ENCODE measurements around the gene CDON. TPM values are rescaled to one million over a fixed set of nuclear protein-coding genes. Genes with fewer than 3 reads are reported as not detected.

Gene CDON
- total and polyA plus RNA-seq, 4 experiments from 2014 or later, result 0.03 to 3.1 (median 1.6) TPM

- CTCF ChIA-PET (ENCODE audit: partially characterized antibody), result no interaction called here
- intact Hi-C loops (cut with micrococcal nuclease), result no loop called here
- H3K4me3 ChIP-seq (ENCODE audit: low read length in 2 of 2), result no peak overlapping the region
Observed at GRCh38 chr11:125947419-125948277, 115.0 kb downstream of the CDON start.

GRCh38 chr11:125946712-125947418 is 115.8 kb downstream of the CDON start:
- no peaks in the 10 kb centered on the region for H3K36me3 ChIP-seq (ENCODE audit: insufficient read depth, low read length)
- no peak for DNase-seq
- H3K27me3 Mint-ChIP-seq, result peaks cover 3 to 6% of the 10 kb centered on the region in 2 donors

More at GRCh38 chr11:125947419-125948277, 115.0 kb downstream of the CDON start:
- no peaks in the 10 kb centered on the region for H3K9me3 Mint-ChIP-seq
- POLR2A ChIA-PET (ENCODE audit: partially characterized antibody), result no interaction called here
- no peaks in the 10 kb centered on the region for H3K4me1 ChIP-seq (ENCODE audit: insufficient read depth, low read length)
- no peaks in the 10 kb centered on the region for H3K27me3 ChIP-seq (ENCODE audit: insufficient read depth, low read length)
- no peak for DNase-seq
- peaks cover 3 to 6% of the 10 kb centered on the region in 2 donors for H3K27me3 Mint-ChIP-seq
- peaks cover 0 to 1% (median under 1%) of the 10 kb centered on the region in 4 donors for H3K4me1 Mint-ChIP-seq
- H3K27ac ChIP-seq (ENCODE audit: low read depth, low read length), result no peak overlapping the region
- no peaks in the 10 kb centered on the region for H3K9me3 ChIP-seq (ENCODE audit: control insufficient read depth in 1 of 2, low read length in 2 of 2)
- no peak overlapping the region for H3K4me3 Mint-ChIP-seq
- H3K27ac Mint-ChIP-seq, result no peak overlapping the region
- no peaks in the 10 kb centered on the region for H3K36me3 Mint-ChIP-seq
- no peaks in the 10 kb centered on the region for H3K36me3 ChIP-seq (ENCODE audit: insufficient read depth, low read length)

GRCh38 chr11:125945797-125946520 is 116.7 kb downstream of the CDON start, which contains the start of gene VSIG10L2:
VSIG10L2 (plus strand) TSS chr11:125946044; CDS start chr11:125946056, 12 bp downstream.
- H3K4me1 ChIP-seq (ENCODE audit: insufficient read depth, low read length), result peaks cover 5% of the 10 kb centered on the region
- Mint-ChIP-seq H3K9me3 (no peaks in the 10 kb centered on the region), H3K27me3 (peaks cover 0 to 3% of the 10 kb centered on the region in 2 donors), H3K4me3 (no peak within 1 kb of the TSS), H3K4me1 (peaks cover 4 to 10% (median 6%) of the 10 kb centered on the region in 4 donors), H3K27ac (no peak within 1 kb of the TSS), H3K36me3 (no peaks in the 10 kb centered on the region)
- no peaks in the 10 kb centered on the region for H3K36me3 ChIP-seq (ENCODE audit: insufficient read depth, low read length)
- no peak within 1 kb of the TSS for H3K4me3 ChIP-seq (ENCODE audit: low read length in 2 of 2)
- H3K27me3 ChIP-seq (ENCODE audit: insufficient read depth, low read length), result no peaks in the 10 kb centered on the region
- ChIA-PET CTCF (ENCODE audit: partially characterized antibody) (interaction anchor here (2.2 kb wide), 1 partner anchor 248 kb away, joined by 9 read pairs; no protein-coding TSS in a partner anchor), POLR2A (ENCODE audit: partially characterized antibody) (no interaction called here)
- intact Hi-C loops (cut with micrococcal nuclease), result no loop called here
- H3K27ac ChIP-seq (ENCODE audit: low read depth, low read length), result no peak within 1 kb of the TSS
- no peaks in the 10 kb centered on the region for H3K9me3 ChIP-seq (ENCODE audit: control insufficient read depth in 1 of 2, low read length in 2 of 2)
- DNase-seq, result no peak

More at GRCh38 chr11:125946712-125947418, 115.8 kb downstream of the CDON start:
- Mint-ChIP-seq H3K27ac (no peak overlapping the region), H3K4me1 (peaks cover 4 to 9% (median 6%) of the 10 kb centered on the region in 4 donors), H3K9me3 (no peaks in the 10 kb centered on the region), H3K4me3 (no peak overlapping the region), H3K36me3 (no peaks in the 10 kb centered on the region)
- Histone ChIP-seq H3K4me1 (ENCODE audit: insufficient read depth, low read length) (peaks cover 5% of the 10 kb centered on the region), H3K27ac (ENCODE audit: low read depth, low read length) (no peak overlapping the region), H3K4me3 (ENCODE audit: low read length in 2 of 2) (no peak overlapping the region), H3K27me3 (ENCODE audit: insufficient read depth, low read length) (no peaks in the 10 kb centered on the region), H3K9me3 (ENCODE audit: control insufficient read depth in 1 of 2, low read length in 2 of 2) (no peaks in the 10 kb centered on the region)
- CTCF ChIA-PET (ENCODE audit: partially characterized antibody), result interaction anchor here (2.2 kb wide), 1 partner anchor 247 kb away, joined by 9 read pairs; no protein-coding TSS in a partner anchor
- POLR2A ChIA-PET (ENCODE audit: partially characterized antibody), result no interaction called here
- intact Hi-C loops (cut with micrococcal nuclease), result no loop called here

DNA sequence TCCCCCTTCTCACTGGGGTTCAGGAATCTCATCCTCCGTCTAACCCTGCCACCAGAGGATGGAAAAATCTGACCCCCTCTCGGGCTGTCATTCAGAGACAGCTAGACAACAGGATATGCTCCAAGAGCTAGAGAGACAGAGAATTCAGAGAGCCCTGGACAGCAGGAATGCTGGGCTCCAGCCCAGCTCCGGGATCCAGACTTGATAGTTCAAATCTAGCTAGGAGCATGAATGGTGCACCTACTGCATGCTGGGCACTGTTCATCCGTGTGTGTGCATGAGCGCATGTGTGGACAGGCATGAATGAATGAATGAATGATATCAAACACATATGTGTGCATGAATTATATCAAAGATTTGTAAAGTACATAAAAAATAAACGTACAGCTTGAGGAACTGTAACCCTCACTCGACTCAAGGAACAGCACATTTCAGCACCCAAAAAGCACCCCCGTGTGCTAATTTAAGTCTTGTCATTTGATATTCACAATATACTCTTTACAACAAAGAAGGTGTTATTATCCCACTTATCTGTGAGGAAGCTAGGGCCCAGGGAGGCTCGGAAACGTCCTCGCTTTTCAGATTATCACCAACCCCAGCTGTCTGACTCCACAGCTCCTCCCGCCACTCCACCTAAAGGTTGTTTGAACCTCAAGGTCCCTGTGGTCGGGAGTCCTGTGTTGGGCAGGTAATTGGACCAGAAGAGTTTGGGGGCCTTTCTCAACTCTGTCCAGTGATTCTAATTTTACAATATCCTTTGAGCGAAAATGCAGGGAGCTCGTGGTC is 117.5 kb downstream of the CDON start:
- ChIA-PET POLR2A (ENCODE audit: partially characterized antibody) (no interaction called here), CTCF (ENCODE audit: partially characterized antibody) (interaction anchor here (1.3 to 2.2 kb wide), 2 partner anchors 94 to 248 kb away, joined by 3 to 9 read pairs; no protein-coding TSS in a partner anchor)
- no peak overlapping the region for H3K27ac Mint-ChIP-seq
- peaks cover 4 to 10% (median 6%) of the 10 kb centered on the region in 4 donors for H3K4me1 Mint-ChIP-seq
- H3K36me3 Mint-ChIP-seq, result no peaks in the 10 kb centered on the region
- H3K4me3 Mint-ChIP-seq, result no peak overlapping the region
- H3K27me3 ChIP-seq (ENCODE audit: insufficient read depth, low read length), result no peaks in the 10 kb centered on the region
- no peaks in the 10 kb centered on the region for H3K36me3 ChIP-seq (ENCODE audit: insufficient read depth, low read length)
- H3K9me3 Mint-ChIP-seq, result no peaks in the 10 kb centered on the region
- H3K4me3 ChIP-seq (ENCODE audit: low read length in 2 of 2), result no peak overlapping the region
- no peak for DNase-seq
- peaks cover 0 to 3% of the 10 kb centered on the region in 2 donors for H3K27me3 Mint-ChIP-seq
- H3K27ac ChIP-seq (ENCODE audit: low read depth, low read length), result no peak overlapping the region
- no peaks in the 10 kb centered on the region for H3K9me3 ChIP-seq (ENCODE audit: control insufficient read depth in 1 of 2, low read length in 2 of 2)
- peaks cover 5% of the 10 kb centered on the region for H3K4me1 ChIP-seq (ENCODE audit: insufficient read depth, low read length)
- intact Hi-C loops (cut with micrococcal nuclease), result no loop called here

GRCh38 chr11:125944350-125945010 is 118.2 kb downstream of the CDON start:
- Mint-ChIP-seq H3K4me3 (no peak overlapping the region), H3K4me1 (peaks cover 4 to 10% (median 6%) of the 10 kb centered on the region in 4 donors), H3K27me3 (peaks cover 0 to 3% of the 10 kb centered on the region in 2 donors), H3K27ac (no peak overlapping the region), H3K9me3 (no peaks in the 10 kb centered on the region), H3K36me3 (no peaks in the 10 kb centered on the region)
- no peaks in the 10 kb centered on the region for H3K9me3 ChIP-seq (ENCODE audit: control insufficient read depth in 1 of 2, low read length in 2 of 2)
- intact Hi-C loops (cut with micrococcal nuclease), result no loop called here
- DNase-seq, result no peak
- H3K27me3 ChIP-seq (ENCODE audit: insufficient read depth, low read length), result no peaks in the 10 kb centered on the region
- no peaks in the 10 kb centered on the region for H3K36me3 ChIP-seq (ENCODE audit: insufficient read depth, low read length)
- CTCF ChIA-PET (ENCODE audit: partially characterized antibody), result interaction anchor here (1.3 to 3.2 kb wide), 3 partner anchors 94 to 249 kb away, joined by 3 to 41 read pairs (median 9); no protein-coding TSS in a partner anchor
- peaks cover 5% of the 10 kb centered on the region for H3K4me1 ChIP-seq (ENCODE audit: insufficient read depth, low read length)
- POLR2A ChIA-PET (ENCODE audit: partially characterized antibody), result no interaction called here
- no peak overlapping the region for H3K4me3 ChIP-seq (ENCODE audit: low read length in 2 of 2)
- no peak overlapping the region for H3K27ac ChIP-seq (ENCODE audit: low read depth, low read length)

GRCh38 chr11:125943661-125944349 is 118.9 kb downstream of the CDON start:
- intact Hi-C loops (cut with micrococcal nuclease), result no loop called here
- no peak for DNase-seq
- H3K36me3 Mint-ChIP-seq, result no peaks in the 10 kb centered on the region
- peaks cover 5% of the 10 kb centered on the region for H3K4me1 ChIP-seq (ENCODE audit: insufficient read depth, low read length)
- H3K4me3 Mint-ChIP-seq, result no peak overlapping the region
- no peak overlapping the region for H3K4me3 ChIP-seq (ENCODE audit: low read length in 2 of 2)
- no peaks in the 10 kb centered on the region for H3K9me3 Mint-ChIP-seq
- H3K9me3 ChIP-seq (ENCODE audit: control insufficient read depth in 1 of 2, low read length in 2 of 2), result no peaks in the 10 kb centered on the region
- H3K27ac Mint-ChIP-seq, result no peak overlapping the region
- H3K27me3 Mint-ChIP-seq, result peaks cover 0 to 3% of the 10 kb centered on the region in 2 donors
- no peak overlapping the region for H3K27ac ChIP-seq (ENCODE audit: low read depth, low read length)
- POLR2A ChIA-PET (ENCODE audit: partially characterized antibody), result no interaction called here
- H3K27me3 ChIP-seq (ENCODE audit: insufficient read depth, low read length), result no peaks in the 10 kb centered on the region
- H3K4me1 Mint-ChIP-seq, result peaks cover 4 to 12% (median 6%) of the 10 kb centered on the region in 4 donors
- H3K36me3 ChIP-seq (ENCODE audit: insufficient read depth, low read length), result no peaks in the 10 kb centered on the region
- CTCF ChIA-PET (ENCODE audit: partially characterized antibody), result interaction anchor here (0.9 to 3.2 kb wide), 6 partner anchors 9 to 254 kb away, joined by 3 to 41 read pairs (median 5); no protein-coding TSS in a partner anchor
